ENCODE measurements around the gene ZFPM1. TPM values are rescaled to one million over a fixed set of nuclear protein-coding genes. Genes with fewer than 3 reads are reported as not detected.

ZFPM1 gene
- total and polyA plus RNA-seq, 2 of the 8 experiments (the other 6 are each of a cell fraction or from before 2014, with no cell fraction given) = 0.74 to 4.8 TPM

GRCh38 chr16:88430524-88431446 is 22.3 kb upstream of the ZFPM1 start (continued):
- no peak for TF ChIP-seq ATF2 (IDR thresholded peaks at IDR 0.05; ENCODE audit: low read length)
